Stimulated activated CD8-positive, alpha-beta memory T cell treated with anti-CD3 and anti-CD28 coated beads, Interleukin-4, amount 100 ng/mL, for 1 hour (primary cell): ENCODE results near the gene KRIT1.
"Not testable (repeated sequence)": the region's sequence is repeated elsewhere in the genome, so short reads cannot be mapped to it uniquely, and the experiment has no call there.

Experiments
- DNase-seq, 2 donors: peaks; one replicate each; pipeline ENCODE4 v3.0.0-alpha.2; 2020; ENCODE audit warnings: low read depth in 2 of 2, low spot score in 1 of 2

The KRIT1 gene

GRCh38 chr7:92250603-92251002, 4.9 kb upstream of the KRIT1 start:
- no peak for DNase-seq

GRCh38 chr7:92246360-92247101, 817 bp upstream of the KRIT1 start:
- DNase-seq = no peak

- peak in 1 of 2 donors; percentile 13 for DNase-seq
Observed at GRCh38 chr7:92244808-92245486, 767 bp downstream of the KRIT1 start.

DNA sequence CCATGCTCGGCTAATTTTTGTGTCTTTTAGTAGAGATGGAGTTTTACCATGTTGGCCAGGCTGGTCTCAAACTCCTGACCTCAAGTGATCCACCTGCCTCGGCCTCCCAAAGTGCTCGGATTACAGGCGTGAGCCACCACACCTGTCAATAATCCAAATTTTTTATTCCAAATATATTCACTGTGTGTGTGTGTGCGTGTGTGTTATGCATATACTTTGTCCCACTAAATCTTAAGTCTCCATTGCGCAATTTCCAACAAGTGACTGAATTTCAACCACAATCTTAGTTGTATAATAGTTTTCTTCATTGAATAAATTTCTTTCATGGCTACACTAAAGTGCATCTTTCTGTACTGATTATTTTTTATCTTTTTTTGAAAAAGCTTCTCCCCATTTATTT, 2.7 kb downstream of the KRIT1 start:
- no peak for DNase-seq

DNA sequence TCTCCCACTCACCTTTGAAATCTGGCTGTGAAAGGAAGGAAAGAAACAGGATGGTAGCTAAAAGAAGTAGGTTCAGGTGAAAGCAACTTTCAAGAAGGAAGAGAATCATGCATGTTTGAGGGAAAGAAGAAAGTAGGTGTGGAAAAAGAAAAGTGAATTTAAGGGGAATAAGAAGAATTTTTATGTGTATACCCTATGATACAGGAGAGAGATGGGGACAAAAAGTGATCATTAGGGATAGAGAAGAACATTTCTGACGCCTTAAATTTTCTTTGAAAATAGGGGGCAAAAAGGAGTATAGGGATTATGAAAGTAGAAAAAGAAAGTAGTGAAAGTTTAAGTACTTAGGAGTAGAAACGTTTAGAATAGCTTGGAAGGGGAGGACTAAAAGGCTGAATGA, 15.2 kb downstream of the KRIT1 start:
- DNase-seq = no peak

- DNase-seq = no peak
Observed at GRCh38 chr7:92228742-92229141, 17.0 kb downstream of the KRIT1 start.

- no peak for DNase-seq
Observed at GRCh38 chr7:92228100-92228499, 17.6 kb downstream of the KRIT1 start.

DNA sequence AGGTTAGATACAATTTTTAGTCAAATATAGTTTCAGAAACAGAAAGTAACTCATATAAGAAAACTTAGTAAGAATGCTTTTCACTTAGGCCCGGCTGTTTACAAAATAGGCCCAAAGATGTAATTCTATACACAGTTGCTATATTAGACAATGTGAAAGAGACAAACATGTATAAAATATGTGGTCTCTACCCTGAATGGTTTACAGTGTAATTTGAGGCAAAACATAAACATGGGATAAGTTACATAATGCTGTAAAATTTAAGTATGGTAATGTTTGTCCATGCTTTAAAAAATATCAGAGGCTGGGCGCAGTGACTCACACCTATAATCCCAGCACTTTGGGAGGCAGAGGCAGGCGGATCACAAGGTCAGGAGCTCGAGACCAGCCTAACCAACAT, 18.7 kb downstream of the KRIT1 start:
- no peak for DNase-seq

- no peak for DNase-seq
Observed at GRCh38 chr7:92221766-92222165, 23.9 kb downstream of the KRIT1 start.

DNA sequence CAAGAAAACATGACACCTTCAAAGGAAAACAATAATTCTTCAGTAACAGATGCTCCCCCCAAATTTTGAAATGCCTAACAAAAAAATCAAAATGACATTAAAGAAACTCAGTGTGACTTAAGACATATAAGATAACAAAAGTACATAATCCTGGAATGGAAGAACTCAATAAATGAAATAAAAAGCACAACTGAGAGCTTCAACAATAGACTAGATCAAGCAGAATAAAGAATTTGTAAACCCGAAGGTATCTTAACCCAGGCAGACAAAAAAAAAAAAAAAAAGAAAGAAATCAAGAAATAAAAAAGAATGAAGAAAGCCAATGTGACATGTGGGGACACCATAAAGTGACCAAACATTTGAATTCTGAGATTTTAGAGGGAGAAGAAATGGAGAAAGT, 39.0 kb downstream of the KRIT1 start:
- DNase-seq = no peak

GRCh38 chr7:92205987-92206386, 39.7 kb downstream of the KRIT1 start:
- no peak for DNase-seq

- no peak for DNase-seq
Observed at GRCh38 chr7:92200791-92201190, 44.9 kb downstream of the KRIT1 start.

GRCh38 chr7:92192326-92192725, 53.4 kb downstream of the KRIT1 start:
- DNase-seq = no peak

DNA sequence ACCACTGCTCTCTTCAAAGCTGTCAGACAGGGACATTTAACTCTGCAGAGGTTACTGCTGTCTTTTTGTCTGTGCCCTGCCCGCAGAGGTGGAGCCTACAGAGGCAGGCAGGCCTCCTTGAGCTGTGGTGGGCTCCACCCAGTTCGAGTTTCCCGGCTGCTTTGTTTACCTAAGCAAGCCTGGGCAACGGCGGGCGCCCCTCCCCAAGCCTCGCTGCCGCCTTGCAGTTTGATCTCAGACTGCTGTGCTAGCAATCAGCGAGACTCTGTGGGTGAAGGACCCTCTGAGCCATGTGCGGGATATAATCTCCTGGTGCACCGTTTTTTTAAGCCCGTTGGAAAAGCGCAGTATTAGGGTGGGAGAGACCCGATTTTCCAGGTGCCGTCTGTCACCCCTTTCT, 56.5 kb downstream of the KRIT1 start:
- not testable (repeated sequence) for DNase-seq

GRCh38 chr7:92184294-92184693, 61.4 kb downstream of the KRIT1 start:
- not testable (repeated sequence) for DNase-seq

DNA sequence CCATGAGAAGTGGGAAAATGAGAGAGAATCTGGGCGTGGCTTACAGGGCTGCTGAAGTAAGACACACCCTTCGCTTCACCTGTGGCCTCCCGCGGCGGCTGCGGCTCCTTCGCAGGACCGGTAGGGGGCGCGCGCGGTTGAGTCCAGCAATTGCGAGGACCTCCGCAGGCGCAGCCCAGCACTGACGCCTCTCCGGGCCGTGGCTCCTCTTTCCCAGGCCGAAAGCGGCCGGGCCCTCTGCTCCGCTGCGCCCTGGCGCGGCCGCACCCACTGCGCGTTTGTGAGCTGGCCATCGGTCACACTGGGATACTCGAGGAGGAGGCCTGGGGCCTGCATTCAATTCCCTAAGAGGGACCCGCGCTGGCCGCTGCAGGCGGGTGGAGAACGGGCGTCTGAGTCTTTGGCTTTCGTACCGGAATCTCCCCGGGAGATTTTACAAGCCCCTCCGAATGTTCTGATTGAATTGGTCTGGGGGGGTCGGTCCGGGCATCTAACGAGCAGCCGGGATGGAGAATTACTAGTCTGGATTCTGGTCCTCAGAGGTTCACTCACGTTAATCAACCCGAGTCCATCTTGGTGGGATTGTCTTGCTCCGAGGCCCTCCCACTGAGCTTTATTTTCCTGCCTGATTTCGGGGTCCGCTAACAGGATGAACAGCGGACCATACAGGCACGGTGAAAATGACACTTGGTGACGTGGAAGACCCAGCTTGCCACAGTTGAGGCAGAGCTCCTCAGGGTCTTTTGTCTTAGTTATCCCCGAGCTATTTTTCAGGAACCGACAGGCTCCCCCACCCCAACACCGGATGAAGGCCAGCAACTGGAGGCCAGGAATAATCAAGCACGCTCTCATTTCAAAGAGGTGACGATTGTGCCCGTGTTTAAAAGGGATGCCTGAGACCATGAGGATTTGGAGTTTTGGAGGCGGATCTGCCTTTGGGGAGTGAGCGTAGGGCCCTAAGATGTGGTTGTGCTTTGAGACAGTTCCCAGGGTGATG, 66.5 kb downstream of the KRIT1 start, which contains the start of gene LRRD1:
Gene LRRD1, minus strand, starts transcription at position 215 of the 997 bp plus-strand sequence. CDS start 13,940 bp downstream, outside the sequence.
- DNase-seq = peak; percentile 71 to 79

GRCh38 chr7:92177362-92177761, 68.4 kb downstream of the KRIT1 start:
- DNase-seq = no peak

DNA sequence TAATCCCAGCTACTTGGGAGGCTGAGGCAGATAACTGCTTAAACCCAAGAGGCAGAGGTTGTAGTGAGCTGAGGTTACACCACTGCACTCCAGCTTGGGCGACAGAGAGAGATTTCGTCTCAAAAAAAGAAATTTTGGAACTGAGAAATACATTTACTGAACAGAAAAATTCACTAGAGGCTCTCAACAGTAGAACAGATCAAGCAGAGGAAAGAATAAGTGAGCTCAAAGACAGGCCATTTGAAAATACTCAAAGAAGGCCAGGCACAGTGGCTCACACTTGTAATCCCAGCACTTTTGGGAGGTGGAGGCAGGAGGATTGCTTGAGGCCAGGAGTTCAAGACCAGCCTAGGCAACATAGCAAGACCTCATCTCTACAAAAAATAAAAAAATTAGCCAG, 76.2 kb downstream of the KRIT1 start:
- not testable (repeated sequence) for DNase-seq

GRCh38 chr7:92161271-92161670, 84.4 kb downstream of the KRIT1 start:
- no peak for DNase-seq

DNA sequence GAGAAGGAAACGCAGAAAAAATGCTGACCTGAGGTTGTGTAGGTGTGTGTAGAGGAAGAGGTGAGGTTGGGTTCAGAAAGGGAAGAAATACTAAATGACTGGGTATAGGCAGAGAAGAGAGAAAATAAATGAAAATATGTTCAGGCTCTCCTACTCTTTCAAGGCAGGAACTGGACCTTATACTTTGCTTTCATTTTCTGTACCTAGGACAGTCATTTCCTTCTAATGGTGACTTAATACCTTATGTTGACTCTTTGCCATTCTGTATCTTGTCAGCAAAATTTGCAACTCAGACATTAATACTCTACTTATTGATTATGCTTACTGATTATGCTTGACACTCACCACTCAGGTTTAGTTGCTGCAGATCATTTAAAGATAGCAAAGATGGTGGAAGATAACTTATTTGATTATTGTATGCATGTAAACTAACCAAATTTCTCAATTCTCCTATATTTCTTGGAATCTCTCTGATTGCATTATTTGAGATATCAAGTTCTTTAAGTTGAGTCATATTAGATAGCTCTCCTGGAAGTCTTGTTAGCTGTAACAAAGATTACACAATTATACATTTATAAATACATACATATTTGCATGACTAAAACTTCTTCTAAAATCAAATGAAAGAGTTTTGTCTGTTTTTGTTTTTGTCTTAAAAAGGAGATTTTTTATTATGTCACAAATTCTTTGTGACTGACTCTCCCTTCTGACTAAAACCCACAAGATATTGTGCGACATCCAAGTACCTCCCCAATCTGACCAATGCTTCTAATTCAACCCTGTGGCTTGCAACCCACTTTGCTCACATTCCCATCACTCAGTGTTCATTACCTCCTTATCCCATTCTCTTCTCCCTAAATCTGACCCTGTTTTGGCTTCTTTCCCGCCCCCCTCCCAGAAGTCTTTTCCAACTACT, 86.8 kb downstream of the KRIT1 start:
- DNase-seq = no peak
